HEK293 (cell line): ENCODE results near the gene NOB1.

ENCODE experiments used
- IKZF3 ChIP-seq: fragments of 450-650 bp; IDR thresholded peaks from 2 replicates; pipeline ENCODE4 v1.5.0; 2018; ENCODE audit warnings: missing biosample characterization, mild to moderate bottlenecking, missing genetic modification characterization, moderate library complexity
- KLF16 ChIP-seq: fragments of 450-650 bp; formaldehyde crosslinking; IDR thresholded peaks from 2 replicates; pipeline ENCODE4 v1.5.1; 2017; ENCODE audit warnings: missing biosample characterization, missing genetic modification characterization
- KLF9 ChIP-seq: fragments of 450-650 bp; formaldehyde crosslinking; IDR thresholded peaks from 2 replicates; pipeline ENCODE4 v1.5.1; 2016; ENCODE audit warnings: missing biosample characterization, missing genetic modification characterization, low read depth
- YY2 ChIP-seq: fragments of 450-650 bp; formaldehyde crosslinking; IDR thresholded peaks from 2 replicates; pipeline ENCODE4 v1.5.1; 2016; ENCODE audit warnings: missing biosample characterization, missing genetic modification characterization
- ZEB2 ChIP-seq: fragments of 450-650 bp; formaldehyde crosslinking; IDR thresholded peaks from 2 replicates; pipeline ENCODE4 v1.5.1; 2016; ENCODE audit warnings: missing biosample characterization, missing genetic modification characterization
- ZFHX2 ChIP-seq: fragments of 450-650 bp; formaldehyde crosslinking; conservative IDR thresholded peaks from 2 replicates; pipeline ENCODE4 v1.5.1; 2016; ENCODE audit warnings: missing biosample characterization, missing genetic modification characterization
- ZNF366 ChIP-seq: fragments of 450-650 bp; formaldehyde crosslinking; conservative IDR thresholded peaks from 2 replicates; pipeline ENCODE4 v1.5.1; 2016; ENCODE audit warnings: missing biosample characterization, missing genetic modification characterization
- ZNF37A ChIP-seq: fragments of 450-650 bp; IDR thresholded peaks from 2 replicates; pipeline ENCODE4 v1.5.1; 2018; ENCODE audit warnings: missing biosample characterization, missing genetic modification characterization
- ZNF394 ChIP-seq: fragments of 450-650 bp; formaldehyde crosslinking; IDR thresholded peaks from 2 replicates; pipeline ENCODE4 v1.5.1; 2016; ENCODE audit warnings: missing biosample characterization, missing genetic modification characterization, mild to moderate bottlenecking, moderate library complexity, borderline replicate concordance
- ZNF623 ChIP-seq: fragments of 450-650 bp; formaldehyde crosslinking; IDR thresholded peaks from 2 replicates; pipeline ENCODE4 v1.5.1; 2016; ENCODE audit warnings: missing biosample characterization, missing genetic modification characterization
- ZNF654 ChIP-seq: fragments of 450-650 bp; formaldehyde crosslinking; IDR thresholded peaks from 2 replicates; pipeline ENCODE4 v1.5.1; 2016; ENCODE audit warnings: low read depth, missing biosample characterization, missing genetic modification characterization
- ZNF660 ChIP-seq: fragments of 450-650 bp; IDR thresholded peaks from 2 replicates; pipeline ENCODE4 v1.5.1; 2018; ENCODE audit warnings: missing biosample characterization, mild to moderate bottlenecking, missing genetic modification characterization
- ZNF792 ChIP-seq: fragments of 450-650 bp; formaldehyde crosslinking; IDR thresholded peaks from 2 replicates; pipeline ENCODE4 v1.5.1; 2016; ENCODE audit warnings: missing biosample characterization, missing genetic modification characterization
- ZNF837 ChIP-seq: fragments of 450-650 bp; formaldehyde crosslinking; IDR thresholded peaks from 2 replicates; pipeline ENCODE4 v1.5.1; 2016; ENCODE audit warnings: missing biosample characterization, missing genetic modification characterization
- ZXDB ChIP-seq: fragments of 450-650 bp; formaldehyde crosslinking; IDR thresholded peaks from 2 replicates; pipeline ENCODE4 v1.5.1; 2016; ENCODE audit warnings: missing biosample characterization, missing genetic modification characterization
- TF ChIP-seq, protein P1 (sequence below): fragments of 450-650 bp; formaldehyde crosslinking; IDR thresholded peaks from 2 replicates; pipeline ENCODE4 v1.5.1; 2016; ENCODE audit warnings: missing biosample characterization, missing genetic modification characterization
- TF ChIP-seq, protein P2 (sequence below): fragments of 450-650 bp; formaldehyde crosslinking; IDR thresholded peaks from 2 replicates; pipeline ENCODE4 v1.5.1; 2016; ENCODE audit warnings: missing biosample characterization, missing genetic modification characterization
- TF ChIP-seq, protein P3 (sequence below): fragments of 450-650 bp; formaldehyde crosslinking; IDR thresholded peaks from 2 replicates; pipeline ENCODE4 v1.5.1; 2017; ENCODE audit warnings: missing biosample characterization, missing genetic modification characterization
- TF ChIP-seq, protein P4 (sequence below): fragments of 450-650 bp; formaldehyde crosslinking; IDR thresholded peaks from 2 replicates; pipeline ENCODE4 v1.5.1; 2016; ENCODE audit warnings: missing biosample characterization, missing genetic modification characterization
- TF ChIP-seq, protein P5 (sequence below): fragments of 450-650 bp; formaldehyde crosslinking; IDR thresholded peaks from 2 replicates; pipeline ENCODE4 v1.5.1; 2016; ENCODE audit warnings: missing biosample characterization, missing genetic modification characterization
- TF ChIP-seq, protein P6 (sequence below): sonication (generic); formaldehyde crosslinking; IDR thresholded peaks from 2 replicates; pipeline ENCODE4 v1.8.1; 2022; ENCODE audit warnings: mild to moderate bottlenecking, moderate library complexity, missing genetic modification reagents

The NOB1 gene

DNA sequence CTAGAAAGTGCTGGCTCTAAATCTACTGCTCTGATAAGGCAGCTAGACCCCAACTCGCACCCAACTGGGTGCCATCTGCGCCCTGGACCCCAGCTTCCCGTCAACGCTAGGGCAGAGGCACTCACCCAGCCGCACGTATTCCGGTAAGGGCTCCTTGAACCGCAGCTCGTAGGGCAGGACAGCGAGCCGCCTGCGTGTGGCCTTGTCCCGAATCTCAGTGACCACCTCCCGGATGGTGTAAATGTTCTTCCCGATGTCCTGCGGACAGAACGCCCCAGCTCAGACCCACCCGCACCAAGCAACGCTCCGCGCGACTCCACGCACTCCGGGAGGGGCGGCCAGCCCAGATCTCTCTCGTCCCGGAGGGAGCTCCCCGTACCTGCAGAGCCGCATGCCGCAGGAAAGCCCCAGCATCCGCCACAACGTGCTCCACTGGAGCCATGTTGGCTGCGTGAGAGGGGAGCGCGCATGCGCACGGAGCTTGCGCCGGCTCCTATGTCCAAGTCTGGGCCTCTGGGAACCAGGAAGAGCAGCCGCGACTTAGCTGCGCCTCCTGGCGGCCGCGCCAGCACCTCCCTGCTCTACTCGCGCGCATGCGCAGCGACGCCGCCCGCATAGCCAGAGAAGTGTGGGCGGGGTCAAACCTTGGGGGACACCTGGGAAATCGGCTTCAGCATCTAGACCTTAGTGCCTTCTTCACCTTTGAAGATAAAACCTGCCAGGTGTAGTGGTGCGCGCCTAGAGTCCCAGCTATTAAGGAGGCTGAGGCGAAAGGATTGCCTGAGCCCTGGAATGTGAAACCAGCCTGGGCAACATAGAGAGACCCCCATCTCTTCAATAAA is at the start of gene NOB1 (continued):
- TF ChIP-seq KLF9 (tag by site-specific recombination) (peak; percentile 72), KLF16 (0 out of 2 replicates have a peak, but pooled peaks have one; percentile 39), ZNF654 (peak; percentile 36), ZNF623 (tag by site-specific recombination) (no peak), ZNF37A (tag by site-specific recombination) (no peak), ZNF366 (no peak), ZNF837 (tag by site-specific recombination) (no peak), ZNF394 (tag by site-specific recombination) (peak; percentile 16; the same call in 1 of the 2 replicates), YY2 (tag by site-specific recombination) (peak; percentile 84), ZEB2 (peak; percentile 50), ZNF792 (tag by site-specific recombination) (0 out of 2 replicates have a peak, but pooled peaks have one; percentile 10), ZXDB (tag by site-specific recombination) (peak; percentile 66), ZNF660 (tag by site-specific recombination) (peak; percentile 31; the same call in 1 of the 2 replicates), IKZF3 (tag by site-specific recombination) (peak; percentile 69), ZFHX2 (peak; percentile 51)
- TF ChIP-seq, protein P1, sequence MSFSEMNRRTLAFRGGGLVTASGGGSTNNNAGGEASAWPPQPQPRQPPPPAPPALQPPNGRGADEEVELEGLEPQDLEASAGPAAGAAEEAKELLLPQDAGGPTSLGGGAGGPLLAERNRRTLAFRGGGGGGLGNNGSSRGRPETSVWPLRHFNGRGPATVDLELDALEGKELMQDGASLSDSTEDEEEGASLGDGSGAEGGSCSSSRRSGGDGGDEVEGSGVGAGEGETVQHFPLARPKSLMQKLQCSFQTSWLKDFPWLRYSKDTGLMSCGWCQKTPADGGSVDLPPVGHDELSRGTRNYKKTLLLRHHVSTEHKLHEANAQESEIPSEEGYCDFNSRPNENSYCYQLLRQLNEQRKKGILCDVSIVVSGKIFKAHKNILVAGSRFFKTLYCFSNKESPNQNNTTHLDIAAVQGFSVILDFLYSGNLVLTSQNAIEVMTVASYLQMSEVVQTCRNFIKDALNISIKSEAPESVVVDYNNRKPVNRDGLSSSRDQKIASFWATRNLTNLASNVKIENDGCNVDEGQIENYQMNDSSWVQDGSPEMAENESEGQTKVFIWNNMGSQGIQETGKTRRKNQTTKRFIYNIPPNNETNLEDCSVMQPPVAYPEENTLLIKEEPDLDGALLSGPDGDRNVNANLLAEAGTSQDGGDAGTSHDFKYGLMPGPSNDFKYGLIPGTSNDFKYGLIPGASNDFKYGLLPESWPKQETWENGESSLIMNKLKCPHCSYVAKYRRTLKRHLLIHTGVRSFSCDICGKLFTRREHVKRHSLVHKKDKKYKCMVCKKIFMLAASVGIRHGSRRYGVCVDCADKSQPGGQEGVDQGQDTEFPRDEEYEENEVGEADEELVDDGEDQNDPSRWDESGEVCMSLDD (tag by site-specific recombination), result no peak
- TF ChIP-seq, protein P2, sequence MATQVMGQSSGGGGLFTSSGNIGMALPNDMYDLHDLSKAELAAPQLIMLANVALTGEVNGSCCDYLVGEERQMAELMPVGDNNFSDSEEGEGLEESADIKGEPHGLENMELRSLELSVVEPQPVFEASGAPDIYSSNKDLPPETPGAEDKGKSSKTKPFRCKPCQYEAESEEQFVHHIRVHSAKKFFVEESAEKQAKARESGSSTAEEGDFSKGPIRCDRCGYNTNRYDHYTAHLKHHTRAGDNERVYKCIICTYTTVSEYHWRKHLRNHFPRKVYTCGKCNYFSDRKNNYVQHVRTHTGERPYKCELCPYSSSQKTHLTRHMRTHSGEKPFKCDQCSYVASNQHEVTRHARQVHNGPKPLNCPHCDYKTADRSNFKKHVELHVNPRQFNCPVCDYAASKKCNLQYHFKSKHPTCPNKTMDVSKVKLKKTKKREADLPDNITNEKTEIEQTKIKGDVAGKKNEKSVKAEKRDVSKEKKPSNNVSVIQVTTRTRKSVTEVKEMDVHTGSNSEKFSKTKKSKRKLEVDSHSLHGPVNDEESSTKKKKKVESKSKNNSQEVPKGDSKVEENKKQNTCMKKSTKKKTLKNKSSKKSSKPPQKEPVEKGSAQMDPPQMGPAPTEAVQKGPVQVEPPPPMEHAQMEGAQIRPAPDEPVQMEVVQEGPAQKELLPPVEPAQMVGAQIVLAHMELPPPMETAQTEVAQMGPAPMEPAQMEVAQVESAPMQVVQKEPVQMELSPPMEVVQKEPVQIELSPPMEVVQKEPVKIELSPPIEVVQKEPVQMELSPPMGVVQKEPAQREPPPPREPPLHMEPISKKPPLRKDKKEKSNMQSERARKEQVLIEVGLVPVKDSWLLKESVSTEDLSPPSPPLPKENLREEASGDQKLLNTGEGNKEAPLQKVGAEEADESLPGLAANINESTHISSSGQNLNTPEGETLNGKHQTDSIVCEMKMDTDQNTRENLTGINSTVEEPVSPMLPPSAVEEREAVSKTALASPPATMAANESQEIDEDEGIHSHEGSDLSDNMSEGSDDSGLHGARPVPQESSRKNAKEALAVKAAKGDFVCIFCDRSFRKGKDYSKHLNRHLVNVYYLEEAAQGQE, result peak; percentile 24; the same call in 1 of the 2 replicates
- TF ChIP-seq, protein P3, sequence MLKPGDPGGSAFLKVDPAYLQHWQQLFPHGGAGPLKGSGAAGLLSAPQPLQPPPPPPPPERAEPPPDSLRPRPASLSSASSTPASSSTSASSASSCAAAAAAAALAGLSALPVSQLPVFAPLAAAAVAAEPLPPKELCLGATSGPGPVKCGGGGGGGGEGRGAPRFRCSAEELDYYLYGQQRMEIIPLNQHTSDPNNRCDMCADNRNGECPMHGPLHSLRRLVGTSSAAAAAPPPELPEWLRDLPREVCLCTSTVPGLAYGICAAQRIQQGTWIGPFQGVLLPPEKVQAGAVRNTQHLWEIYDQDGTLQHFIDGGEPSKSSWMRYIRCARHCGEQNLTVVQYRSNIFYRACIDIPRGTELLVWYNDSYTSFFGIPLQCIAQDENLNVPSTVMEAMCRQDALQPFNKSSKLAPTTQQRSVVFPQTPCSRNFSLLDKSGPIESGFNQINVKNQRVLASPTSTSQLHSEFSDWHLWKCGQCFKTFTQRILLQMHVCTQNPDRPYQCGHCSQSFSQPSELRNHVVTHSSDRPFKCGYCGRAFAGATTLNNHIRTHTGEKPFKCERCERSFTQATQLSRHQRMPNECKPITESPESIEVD (tag by site-specific recombination), result no peak
- TF ChIP-seq, protein P4, sequence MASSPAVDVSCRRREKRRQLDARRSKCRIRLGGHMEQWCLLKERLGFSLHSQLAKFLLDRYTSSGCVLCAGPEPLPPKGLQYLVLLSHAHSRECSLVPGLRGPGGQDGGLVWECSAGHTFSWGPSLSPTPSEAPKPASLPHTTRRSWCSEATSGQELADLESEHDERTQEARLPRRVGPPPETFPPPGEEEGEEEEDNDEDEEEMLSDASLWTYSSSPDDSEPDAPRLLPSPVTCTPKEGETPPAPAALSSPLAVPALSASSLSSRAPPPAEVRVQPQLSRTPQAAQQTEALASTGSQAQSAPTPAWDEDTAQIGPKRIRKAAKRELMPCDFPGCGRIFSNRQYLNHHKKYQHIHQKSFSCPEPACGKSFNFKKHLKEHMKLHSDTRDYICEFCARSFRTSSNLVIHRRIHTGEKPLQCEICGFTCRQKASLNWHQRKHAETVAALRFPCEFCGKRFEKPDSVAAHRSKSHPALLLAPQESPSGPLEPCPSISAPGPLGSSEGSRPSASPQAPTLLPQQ (tag by site-specific recombination), result peak; percentile 59; the same call in 1 of the 2 replicates
- TF ChIP-seq, protein P5, sequence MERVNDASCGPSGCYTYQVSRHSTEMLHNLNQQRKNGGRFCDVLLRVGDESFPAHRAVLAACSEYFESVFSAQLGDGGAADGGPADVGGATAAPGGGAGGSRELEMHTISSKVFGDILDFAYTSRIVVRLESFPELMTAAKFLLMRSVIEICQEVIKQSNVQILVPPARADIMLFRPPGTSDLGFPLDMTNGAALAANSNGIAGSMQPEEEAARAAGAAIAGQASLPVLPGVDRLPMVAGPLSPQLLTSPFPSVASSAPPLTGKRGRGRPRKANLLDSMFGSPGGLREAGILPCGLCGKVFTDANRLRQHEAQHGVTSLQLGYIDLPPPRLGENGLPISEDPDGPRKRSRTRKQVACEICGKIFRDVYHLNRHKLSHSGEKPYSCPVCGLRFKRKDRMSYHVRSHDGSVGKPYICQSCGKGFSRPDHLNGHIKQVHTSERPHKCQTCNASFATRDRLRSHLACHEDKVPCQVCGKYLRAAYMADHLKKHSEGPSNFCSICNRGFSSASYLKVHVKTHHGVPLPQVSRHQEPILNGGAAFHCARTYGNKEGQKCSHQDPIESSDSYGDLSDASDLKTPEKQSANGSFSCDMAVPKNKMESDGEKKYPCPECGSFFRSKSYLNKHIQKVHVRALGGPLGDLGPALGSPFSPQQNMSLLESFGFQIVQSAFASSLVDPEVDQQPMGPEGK (tag by site-specific recombination), result peak; percentile 42; the same call in 1 of the 2 replicates
- TF ChIP-seq, protein P6, sequence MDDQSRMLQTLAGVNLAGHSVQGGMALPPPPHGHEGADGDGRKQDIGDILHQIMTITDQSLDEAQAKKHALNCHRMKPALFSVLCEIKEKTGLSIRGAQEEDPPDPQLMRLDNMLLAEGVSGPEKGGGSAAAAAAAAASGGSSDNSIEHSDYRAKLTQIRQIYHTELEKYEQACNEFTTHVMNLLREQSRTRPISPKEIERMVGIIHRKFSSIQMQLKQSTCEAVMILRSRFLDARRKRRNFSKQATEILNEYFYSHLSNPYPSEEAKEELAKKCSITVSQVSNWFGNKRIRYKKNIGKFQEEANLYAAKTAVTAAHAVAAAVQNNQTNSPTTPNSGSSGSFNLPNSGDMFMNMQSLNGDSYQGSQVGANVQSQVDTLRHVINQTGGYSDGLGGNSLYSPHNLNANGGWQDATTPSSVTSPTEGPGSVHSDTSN (CRISPR knock-in tag), result 0 out of 2 replicates have a peak, but pooled peaks have one; percentile 61
- TF ChIP-seq, all 188 proteins: peak for 36
